Stimulated activated CD4-positive, alpha-beta T cell treated with anti-CD3 and anti-CD28 coated beads, TNF-alpha, amount 100 ng/mL, for 48 hours (primary cell): ENCODE results near the gene CNPPD1.

Source experiments
- DNase-seq, 3 donors: peaks; one replicate each; pipeline ENCODE4 v3.0.0-alpha.2; 2020; ENCODE audit warnings: low read depth in 3 of 3

The CNPPD1 gene

DNA sequence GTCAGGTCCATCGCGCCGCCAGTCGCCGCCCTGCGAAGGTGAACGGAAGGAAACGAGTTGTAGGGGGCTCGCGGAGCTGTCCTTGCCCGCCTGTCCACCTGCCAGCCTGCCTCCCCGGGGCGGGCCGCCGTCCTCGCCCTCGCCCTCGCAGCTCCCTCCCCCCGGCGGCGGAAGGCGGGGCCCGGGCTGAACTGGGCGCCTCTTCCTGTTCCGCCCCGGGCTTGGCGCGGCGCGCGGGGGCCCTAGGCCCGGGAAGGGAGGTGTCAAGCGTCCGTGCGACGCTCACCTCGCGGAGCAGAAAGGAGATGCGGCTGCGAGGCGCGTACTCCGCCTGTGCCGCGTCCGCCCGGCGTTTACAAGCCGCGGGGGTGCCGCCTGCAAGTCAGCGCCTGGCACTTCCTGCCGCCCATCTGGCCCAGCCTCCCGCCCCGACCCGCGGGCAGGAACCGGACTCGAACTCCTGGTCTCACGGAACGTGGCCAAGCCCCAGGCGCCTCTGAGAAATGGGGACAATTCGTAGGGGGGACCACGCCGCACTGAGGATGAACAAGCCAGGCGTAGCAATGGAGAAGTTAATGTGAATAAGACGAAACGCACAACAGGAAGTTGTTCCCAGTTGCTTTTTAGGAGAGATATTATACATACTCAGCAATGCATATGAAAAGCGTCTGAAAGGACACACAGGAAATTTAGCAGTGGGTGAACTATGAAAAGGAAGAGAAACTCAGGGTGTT, at the start of gene CNPPD1:
Gene CNPPD1, minus strand, starts transcription at position 108 of the 734 bp plus-strand sequence. Its CDS starts 97 bp downstream, at position 11.
- DNase-seq: peak; percentile 74 to 90 (median 77)

DNA sequence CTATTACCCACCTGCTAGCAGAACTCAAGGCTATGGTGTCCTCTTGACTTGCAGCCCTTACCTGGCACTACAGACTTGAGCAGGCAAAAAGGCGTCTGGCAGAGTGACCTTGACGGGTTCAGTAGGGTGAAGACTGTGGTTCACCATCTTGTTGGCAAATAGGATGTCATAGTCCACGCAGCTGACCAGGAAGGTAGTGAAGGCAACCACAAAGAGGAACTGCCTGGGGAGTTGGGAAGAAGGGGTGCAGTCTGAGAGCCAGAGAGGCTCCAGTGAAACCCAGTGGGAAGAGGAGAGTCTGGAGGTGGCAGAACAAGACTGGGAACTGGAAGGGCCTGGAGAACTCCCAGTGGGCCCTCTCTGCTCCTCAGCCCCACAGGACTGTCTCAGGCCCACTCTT, 48.6 kb upstream of the CNPPD1 start:
- DNase-seq: no peak

DNA sequence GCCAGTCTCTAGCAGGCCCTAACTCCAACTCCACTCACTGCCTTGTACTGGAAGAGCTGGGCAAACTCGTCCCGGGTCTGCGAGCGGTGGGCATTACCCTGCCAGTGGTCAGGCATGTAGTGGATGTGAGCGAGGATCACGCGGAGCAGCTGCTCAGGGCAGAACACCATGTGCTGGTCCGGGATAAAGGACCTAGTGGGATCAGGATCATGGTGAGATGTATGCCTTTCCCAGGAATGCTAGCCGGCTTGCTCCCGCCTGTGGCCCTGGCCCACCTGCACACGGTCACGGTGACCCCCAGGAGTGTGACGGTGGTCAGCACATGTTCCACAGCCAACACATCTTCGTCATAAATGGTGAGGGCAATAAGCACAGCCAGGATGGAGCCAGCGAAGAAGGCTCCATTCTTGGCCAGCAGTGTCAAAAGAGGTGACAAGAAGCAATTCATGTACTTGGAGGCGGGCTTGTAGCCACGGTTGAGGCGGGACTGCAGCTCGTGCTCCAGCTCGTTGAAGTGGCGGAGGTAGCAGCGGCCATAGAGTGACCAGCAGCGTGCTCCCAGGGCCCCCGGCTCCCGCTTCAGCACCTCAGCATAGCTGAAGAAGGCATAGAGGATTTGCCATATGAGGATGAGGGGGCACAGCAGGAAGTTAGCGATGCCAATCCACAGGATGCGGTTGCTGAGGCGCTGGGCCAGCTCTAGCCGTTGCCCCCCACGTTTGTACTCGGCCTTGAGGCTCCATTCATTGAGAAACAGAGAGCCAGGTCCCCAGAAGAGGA, 47.3 kb upstream of the CNPPD1 start:
- DNase-seq: no peak

DNA sequence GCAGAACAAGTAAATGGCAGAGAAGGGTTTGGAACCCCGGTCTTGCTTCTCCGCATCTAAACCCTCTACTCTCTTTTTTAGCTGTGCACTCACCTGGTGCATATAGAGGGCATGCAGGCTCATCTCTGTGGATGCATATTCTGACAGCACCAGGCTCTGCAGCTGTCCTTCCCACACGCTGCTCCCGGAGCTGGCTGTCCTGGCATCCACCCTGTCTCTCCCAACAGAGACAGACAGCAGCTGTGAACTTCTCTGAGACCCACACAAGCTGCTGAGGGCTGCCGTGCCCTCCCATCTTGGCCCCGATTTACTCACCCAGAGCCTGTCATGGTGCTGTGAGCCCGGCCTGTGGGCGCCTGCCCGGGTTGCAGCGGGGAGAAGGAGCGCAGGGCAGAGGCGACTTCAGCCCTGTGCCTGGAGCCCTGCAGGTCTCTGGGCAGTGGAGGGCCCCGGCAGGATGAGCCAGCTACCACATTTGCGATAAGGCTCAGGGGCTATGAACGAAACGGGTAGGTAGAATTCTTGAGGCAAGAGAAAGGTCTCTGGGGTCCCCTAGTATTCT, 45.3 kb upstream of the CNPPD1 start:
- DNase-seq: no peak

DNA sequence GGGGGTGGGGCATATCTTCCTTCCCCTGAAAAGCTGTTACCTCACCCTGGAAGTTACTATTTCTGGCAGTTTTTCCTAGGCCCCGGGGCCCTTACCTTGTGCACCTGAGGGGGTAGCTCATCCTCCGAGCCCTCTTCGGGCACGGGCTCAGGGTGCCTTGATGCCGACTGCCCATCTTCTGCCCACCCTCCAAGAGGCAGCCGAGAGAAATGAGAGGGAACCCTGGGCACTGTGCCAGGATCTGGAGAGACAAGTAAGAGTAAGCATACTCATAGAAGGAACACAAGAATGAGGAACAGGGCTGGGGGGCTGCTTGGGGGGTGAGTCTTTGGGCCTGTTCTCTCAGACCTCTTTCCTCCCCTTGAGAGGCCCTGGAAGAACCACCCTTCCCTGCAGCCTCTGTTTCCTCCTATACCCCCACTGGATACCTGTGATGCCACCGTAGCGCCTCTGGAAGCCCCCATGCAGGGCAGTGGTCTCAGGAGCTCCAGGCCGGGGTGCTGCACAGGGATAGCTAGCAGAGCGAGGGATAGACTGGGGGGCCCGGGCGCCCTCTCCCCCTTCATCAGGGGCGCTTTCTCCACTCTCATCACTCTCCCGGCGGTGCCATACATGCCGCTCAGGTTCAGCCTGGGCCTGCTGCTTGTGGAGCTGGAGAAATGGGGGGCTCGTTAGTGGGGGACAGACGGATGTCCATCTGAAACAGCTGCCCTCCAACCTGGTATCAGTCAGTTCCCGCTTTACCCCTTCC, 44.1 kb upstream of the CNPPD1 start:
- DNase-seq: no peak

DNA sequence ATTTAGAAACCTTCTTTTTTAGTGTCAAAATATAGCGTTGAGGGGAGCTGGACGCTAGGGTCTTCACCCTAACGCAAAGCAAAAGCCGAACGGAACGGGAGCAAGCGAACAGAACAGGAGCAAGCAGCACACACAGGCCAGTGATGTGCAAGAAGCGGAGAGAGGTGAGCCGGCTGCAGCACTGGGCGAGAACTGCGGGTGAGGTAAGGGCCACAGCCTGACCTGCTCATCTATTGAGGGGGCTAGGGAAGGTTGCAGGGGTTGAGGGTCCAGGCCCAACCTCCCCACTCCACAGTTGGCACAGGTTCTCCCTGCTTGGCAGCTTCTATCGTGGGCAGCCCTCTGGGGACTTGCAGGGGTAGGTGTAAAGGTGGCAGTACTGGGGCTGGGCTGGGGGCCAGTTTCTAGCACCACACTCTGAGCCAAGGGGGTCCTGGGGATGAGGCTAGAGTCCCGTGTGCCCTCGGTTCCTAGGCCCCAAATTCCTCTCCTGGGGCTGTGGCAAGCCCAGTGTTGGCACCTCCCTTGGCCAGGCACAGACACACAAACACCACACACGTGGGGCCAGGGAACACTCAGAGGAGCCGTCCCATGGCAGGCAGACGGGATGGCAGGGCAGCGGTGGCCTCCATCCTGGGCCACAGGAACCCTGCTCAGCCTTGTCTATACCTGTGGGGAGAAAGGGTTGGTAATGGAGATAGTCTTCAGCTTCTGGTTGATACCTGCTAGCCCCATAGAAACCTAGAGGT, 43.2 kb upstream of the CNPPD1 start:
- DNase-seq: no peak

DNA sequence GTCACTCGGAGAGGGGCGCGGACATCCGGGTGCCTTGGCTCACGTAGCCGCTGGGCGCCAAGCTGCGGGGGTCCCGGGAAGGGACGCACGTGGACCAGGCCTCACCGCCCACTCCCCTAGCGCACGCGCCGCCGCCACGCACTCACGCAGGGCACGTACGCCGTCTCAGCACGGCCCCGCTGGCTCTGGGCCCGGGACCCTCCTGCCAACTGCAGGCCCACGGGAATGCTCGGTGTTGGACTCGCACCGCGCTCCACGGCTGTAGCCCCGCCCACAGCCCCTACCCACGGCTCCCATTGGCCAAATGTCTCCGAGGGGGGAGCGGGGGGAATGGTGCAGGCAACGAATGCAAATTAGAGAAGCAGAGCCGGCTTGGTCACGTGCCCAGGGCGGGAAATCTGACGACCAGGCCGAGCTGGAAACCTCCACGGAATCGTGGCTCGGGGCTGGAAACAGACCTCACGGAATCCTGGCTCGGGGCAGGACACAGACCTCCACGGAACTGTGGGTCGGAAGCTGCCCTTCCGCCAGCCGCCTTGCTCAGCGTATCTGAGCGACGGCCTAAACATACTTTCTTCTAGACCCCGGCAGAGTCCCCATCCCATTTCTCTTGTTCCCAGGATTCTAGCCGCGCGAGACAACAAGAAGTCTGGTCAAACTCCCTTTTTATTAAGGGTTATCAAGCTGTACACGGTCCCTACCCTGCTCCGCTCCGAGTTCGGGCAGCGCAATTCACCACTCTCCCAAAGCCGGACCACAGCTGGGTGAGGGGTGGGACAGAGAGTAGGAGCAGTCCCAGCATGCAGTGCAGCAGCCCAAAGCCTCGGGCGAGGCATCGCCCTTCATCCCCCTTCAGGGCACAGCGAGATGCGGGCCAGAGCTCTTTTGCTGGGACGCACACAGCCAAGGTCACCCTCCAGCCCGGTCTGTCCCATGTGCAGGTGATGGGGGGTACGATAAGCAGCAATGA, 42.3 kb upstream of the CNPPD1 start, which contains the start of gene ABCB6:
Gene ABCB6, minus strand, starts transcription at position 227 of the 970 bp plus-strand sequence. CDS start 285 bp downstream, outside the sequence.
- peak; percentile 69 to 93 (median 85) for DNase-seq

DNA sequence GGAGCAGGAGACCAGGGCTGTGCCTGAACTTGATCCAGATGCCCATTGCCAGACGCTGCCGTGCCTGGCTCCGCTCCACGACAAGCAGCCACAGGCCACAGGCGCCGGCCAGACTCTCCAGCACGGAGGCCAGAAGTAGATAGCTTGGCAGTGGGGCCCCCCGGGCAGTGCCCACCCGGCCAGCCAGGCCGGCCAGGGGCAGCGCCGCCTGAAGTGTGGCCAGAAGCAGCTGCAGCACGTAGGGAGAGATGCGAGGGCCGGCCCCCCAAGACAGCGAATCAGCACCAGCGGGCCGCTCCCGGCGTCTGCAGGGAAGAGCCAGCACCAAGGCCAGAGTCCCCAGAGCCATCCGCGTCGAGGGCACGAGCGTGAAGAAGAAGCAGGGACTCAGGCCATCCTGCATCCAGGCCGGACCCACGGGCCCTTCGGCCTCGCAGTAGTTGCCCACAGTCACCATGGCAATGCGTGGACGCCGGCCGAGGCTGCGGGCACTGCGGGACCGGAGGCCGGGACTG, 41.5 kb upstream of the CNPPD1 start:
- DNase-seq: no peak

DNA sequence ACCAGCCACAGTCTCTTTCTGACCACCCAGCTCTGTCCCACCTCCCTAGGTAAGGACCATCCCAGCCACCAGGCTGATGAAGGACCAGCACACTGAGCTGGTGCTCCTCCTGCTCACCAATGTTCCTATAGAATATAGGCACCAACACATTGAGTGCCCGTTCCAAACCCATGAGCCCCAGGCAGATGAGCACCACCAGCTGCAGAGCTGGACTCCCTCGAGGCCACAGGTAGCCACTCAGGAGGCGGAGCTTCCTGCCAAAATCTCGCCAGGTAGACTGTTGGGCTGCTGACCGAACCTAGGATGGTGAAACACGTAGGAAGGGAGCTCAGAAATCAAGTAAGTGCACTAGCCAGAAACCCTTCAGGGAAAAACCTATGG, 39.8 kb upstream of the CNPPD1 start:
- no peak for DNase-seq

DNA sequence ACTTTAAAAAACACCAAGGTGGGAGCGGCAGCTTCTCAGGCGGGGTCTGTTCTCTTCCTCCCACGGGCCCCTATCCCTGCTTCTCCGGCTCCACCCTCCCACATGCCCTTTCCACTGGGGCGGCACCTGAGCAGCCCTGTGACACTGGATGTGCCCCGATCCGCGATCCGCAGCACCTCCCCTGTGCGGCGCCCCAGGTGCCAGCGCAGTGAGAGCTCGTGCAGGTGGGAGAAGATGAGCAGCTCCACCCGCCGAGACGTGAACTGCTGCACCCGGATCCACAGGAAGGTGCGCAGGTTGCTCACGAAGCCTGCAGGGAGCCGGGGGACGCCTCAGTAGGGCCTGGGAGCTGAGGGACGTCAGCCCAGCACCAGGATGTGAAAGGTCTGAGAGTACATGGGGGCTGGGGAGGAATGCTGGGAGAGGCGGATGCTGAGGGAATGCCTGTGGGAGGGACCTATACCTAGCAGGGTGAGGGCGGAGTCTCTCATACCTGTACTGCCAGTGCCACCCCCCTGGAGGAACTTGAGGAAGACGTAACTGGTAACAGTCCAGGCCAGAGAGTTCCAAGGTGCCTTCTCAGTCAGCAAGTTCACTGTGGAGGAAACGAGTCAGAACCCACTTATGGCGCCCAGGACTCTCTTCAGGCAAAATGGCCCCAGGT, 39.3 kb upstream of the CNPPD1 start:
- DNase-seq: no peak

DNA sequence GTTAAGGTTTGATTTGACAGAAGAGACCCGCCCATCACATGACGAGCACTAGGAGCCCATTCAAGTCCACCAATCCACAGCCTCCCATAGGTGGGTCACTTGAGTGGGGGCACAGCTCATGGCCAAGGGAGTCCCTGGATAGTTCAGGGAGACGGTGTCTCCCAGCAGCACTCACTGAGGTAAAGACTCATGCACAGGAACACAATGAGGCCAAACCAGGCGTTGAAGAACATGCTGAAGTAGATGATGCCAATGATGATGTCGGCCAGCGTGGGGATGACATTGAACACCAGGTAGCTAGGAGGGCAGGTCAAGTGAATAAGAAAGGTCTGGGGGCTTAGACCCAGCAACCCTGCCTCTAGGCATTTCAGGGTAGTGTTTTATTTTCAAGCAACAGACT, 38.1 kb upstream of the CNPPD1 start:
- no peak for DNase-seq

DNA sequence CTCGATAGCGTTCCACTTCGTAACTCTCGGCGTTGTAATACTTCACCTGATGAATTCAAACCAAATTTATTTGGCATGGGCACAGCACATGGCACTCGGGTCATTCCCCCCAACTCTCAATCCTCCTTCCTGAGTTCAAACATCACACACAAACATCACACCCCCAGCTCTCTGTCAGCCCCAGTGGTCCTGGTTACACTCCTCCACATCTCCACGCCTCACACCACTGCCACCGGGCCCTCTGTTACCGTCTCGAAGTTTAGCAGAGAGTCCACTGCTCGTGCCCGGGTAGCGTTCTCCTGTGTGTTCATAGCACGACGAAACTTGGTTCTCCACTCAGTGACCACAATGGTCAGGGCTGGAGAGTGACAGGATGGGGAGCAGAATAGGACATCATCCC, 37.4 kb upstream of the CNPPD1 start:
- DNase-seq: no peak

DNA sequence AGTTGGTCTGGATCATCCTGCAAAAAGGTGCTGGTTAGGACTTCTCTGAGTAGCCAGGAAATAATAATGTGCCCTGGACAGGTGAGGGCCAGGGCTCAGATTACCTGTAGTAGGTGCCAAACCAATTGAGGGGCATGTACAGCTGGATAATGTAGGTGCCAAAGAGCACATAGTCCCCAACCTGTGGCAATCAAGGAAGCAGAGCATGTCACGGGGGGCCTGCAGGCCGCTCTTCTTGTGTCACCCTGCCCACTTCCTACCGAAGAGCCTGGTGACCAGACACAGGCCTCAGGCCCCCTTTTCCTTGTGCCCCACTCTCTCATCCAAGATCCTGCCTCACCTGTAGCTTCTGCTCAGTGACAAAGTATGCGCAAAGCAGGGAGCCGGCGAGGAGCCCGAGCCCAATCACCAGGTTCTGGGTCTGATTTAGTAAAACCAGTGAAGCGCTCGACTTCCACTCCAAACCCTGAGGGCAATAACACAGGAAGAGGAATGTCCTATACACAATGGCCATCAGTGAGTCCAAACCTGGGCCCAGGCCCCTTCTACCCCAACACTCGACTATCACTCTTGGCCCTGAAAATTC, 36.9 kb upstream of the CNPPD1 start:
- no peak for DNase-seq

DNA sequence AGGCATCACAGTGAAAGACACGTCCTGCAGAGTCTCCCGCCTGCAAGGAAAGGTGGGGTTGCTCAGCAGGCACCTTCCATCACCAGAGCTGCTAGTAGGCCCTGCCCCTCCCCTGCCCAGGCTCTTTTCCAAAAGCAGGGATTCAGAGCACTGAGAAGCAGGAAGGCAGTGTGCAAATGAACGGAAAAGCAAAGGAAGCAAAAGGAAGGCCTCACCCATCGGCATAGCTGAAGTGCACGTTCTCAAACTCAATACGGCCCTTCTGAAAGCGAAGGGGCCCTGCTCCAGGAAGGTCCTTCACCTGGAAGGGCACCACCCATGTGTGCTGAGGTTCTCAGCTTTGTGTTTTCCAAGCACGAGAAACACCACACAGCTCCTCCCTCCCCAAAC, 36.3 kb upstream of the CNPPD1 start:
- no peak for DNase-seq

DNA sequence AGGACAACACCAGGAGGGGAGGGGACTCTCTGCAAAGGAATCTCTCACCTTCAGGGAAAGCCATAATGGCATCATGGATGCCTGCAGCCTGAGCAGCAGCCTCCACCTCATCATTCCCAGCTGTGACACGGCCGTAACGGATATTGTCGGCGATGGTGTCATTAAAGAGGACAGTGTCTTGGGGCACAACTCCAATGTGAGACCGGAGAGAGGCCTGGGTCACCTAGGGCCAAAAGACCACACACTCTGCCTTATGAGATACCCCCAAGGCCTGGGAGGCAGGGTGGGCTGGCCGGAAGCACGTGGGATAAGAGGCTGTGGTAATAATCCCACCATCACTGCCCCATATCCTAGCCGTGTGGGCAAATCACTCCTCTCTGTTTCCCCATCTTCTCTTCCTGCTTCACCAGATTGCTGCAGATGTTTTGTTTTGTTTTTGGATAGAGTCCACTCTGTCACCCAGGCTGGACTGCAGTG, 34.2 kb upstream of the CNPPD1 start:
- no peak for DNase-seq

DNA sequence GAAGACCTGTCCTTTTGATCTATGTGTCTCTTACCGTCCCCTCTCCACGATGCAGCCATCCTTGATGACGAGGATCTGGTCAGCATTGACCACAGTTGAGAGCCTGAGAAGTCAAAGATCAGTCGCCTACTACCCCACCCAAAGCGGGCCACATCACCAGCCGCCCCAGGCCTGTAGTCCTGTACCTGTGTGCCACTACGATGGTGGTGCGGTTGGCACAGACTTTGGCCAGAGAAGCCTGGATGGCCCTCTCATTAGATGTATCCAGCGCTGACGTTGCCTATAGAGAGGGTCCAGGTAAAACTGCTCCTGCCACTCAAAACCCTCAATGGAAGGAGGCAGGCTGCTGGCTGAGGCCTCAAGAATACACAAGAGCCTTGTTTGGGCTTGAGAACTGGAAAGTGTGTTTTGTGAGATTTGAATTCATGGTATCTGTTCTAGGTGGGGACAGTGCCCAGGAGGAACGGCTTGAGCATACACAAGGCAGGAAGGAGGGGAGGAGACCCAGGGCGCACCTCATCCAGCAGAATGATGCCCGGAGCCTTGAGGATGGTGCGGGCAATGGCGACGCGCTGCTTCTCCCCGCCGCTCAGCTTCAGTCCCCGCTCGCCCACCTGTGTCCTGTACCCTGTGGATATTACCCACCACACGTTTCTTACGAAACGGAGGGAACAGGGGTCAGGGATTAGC, 33.6 kb upstream of the CNPPD1 start:
- no peak for DNase-seq

DNA sequence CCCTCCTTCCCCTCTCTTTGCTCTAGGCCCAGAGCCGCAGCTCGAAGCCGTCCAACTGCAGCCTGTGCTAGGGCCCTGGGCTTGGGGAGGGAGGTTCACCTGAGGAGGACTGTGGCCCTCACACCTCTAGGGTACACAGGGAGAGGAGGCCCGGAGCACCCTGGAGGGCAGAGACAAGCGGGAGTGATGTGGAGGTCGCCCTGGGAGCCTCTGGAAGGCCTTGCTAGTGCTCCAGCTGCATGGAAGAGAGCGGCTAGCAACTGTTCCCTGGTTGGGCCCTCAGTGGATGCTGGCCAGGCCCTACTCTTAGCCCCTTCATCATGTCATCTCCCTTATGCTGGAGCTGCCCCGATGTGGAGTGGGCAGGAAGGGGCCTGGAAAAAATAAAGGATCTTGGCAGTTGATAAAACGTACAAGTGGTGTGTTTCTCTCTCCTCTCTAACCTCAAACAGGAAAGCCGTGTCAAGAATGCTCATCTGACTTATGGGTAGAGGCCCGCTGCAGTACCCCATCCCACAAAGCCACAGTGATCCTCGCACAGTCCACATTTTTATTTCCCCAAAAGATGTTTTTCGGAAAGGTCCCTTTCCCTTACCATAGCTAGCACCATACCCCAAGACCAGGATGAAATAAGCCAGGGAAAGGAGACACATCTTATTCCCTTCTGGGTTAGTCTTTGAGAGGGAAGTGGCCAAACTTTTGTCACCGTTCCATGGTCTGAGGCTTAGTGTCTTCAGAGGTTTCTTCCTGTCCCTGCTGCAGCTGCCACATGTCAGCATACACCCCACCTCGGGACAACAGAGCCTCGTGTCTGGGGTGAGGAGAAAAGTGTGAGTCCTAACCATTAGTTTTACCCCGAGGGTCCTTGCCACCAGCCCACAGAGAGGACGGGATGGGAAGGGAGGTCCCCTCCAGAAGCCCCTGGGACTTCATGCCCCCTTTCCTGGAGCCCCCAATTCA, 32.8 kb upstream of the CNPPD1 start:
- DNase-seq: no peak
